NB4 (cell line): ENCODE measurements around the gene EPS8L2.

Source experiments
- MYC ChIP-seq: IDR thresholded peaks from 2 replicates; pipeline ENCODE4 v1.6.1; 2011; ENCODE audit warnings: low read depth, low read length
- POLR2A ChIP-seq: IDR thresholded peaks from 2 replicates; pipeline ENCODE4 v1.6.1; 2011; ENCODE audit warnings: mild to moderate bottlenecking; ENCODE audit not compliant: insufficient read length; ENCODE audit errors: extremely low read depth
- TF ChIP-seq, protein P1 (sequence below): IDR thresholded peaks from one replicate; pipeline ENCODE4 v1.5.1; 2012; ENCODE audit warnings: low read depth, low read length
- TF ChIP-seq, protein P2 (sequence below): IDR thresholded peaks from 2 replicates; pipeline ENCODE4 v1.6.1; 2011; ENCODE audit warnings: low read depth, low read length

DNA sequence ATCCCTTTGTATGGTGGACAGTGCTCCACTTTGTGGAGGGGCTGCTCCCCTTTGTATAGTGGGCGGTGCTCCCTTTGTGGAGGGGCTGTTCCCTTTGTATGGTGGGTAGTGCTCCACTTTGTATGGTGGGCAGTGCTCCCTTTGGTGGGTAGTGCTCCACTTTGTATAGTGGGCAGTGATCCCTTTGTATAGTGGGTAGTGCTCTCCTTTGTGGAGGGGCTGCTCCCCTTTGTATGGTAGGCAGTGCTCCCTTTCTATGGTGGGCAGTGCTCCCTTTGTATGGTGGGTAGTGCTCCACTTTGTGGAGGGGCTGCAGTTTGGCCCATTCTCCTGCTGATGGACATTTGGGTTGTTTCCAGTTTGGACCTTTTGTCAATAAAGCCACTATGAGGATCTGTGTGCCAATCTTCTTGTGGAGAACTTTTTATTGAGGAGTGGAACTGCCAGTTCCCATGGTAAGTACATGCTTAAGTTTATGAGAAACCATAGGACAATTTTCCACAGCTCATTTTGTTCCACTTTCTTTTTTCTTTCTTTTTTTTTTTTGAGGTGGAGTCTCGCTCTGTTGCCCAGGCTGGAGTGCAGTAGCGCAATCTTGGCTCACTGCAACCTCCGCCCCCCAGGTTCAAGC is 36.7 kb downstream of the EPS8L2 start:
- TF ChIP-seq, protein P1, sequence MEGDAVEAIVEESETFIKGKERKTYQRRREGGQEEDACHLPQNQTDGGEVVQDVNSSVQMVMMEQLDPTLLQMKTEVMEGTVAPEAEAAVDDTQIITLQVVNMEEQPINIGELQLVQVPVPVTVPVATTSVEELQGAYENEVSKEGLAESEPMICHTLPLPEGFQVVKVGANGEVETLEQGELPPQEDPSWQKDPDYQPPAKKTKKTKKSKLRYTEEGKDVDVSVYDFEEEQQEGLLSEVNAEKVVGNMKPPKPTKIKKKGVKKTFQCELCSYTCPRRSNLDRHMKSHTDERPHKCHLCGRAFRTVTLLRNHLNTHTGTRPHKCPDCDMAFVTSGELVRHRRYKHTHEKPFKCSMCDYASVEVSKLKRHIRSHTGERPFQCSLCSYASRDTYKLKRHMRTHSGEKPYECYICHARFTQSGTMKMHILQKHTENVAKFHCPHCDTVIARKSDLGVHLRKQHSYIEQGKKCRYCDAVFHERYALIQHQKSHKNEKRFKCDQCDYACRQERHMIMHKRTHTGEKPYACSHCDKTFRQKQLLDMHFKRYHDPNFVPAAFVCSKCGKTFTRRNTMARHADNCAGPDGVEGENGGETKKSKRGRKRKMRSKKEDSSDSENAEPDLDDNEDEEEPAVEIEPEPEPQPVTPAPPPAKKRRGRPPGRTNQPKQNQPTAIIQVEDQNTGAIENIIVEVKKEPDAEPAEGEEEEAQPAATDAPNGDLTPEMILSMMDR, result no peak
- TF ChIP-seq MYC, result no peak
- no peak for TF ChIP-seq POLR2A
- TF ChIP-seq, protein P2, sequence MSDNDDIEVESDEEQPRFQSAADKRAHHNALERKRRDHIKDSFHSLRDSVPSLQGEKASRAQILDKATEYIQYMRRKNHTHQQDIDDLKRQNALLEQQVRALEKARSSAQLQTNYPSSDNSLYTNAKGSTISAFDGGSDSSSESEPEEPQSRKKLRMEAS, result no peak
